Mesenchymal stem cell (in vitro differentiated cells and primary cell): ENCODE results near the gene KCTD19.

Experiments
- DNase-seq: peaks from one replicate; pipeline ENCODE4 v3.0.0-alpha.2; 2013
- H2AFZ ChIP-seq: one replicate; pipeline ENCODE4 v1.6.1; 2013; ENCODE audit warnings: low read depth, mild to moderate bottlenecking, control low read depth, inconsistent platforms, low read length, moderate library complexity
- H2AK5ac ChIP-seq: 2 replicates; pipeline ENCODE4 v1.6.1; 2013; ENCODE audit warnings: low read length, moderate library complexity, mild to moderate bottlenecking, inconsistent platforms; ENCODE audit not compliant: severe bottlenecking
- H2BK120ac ChIP-seq: one replicate; pipeline ENCODE4 v1.6.1; 2013; ENCODE audit warnings: low read depth, mild to moderate bottlenecking, inconsistent platforms, low read length, moderate library complexity
- H2BK12ac ChIP-seq, 2 experiments: one replicate each; pipeline ENCODE4 v1.6.1; 2013; ENCODE audit warnings: inconsistent platforms in 2 of 2, low read length in 2 of 2, mild to moderate bottlenecking in 2 of 2, moderate library complexity in 2 of 2, control low read depth in 1 of 2
- H2BK15ac ChIP-seq: one replicate; pipeline ENCODE4 v1.6.1; 2013; ENCODE audit warnings: mild to moderate bottlenecking, low read depth, inconsistent platforms; ENCODE audit not compliant: poor library complexity, severe bottlenecking
- H2BK5ac ChIP-seq: 2 replicates; pipeline ENCODE4 v1.6.1; 2013; ENCODE audit warnings: low read depth, mild to moderate bottlenecking, low read length, control low read depth, inconsistent platforms; ENCODE audit not compliant: poor library complexity, severe bottlenecking
- H3K14ac ChIP-seq, 2 experiments: one replicate each; pipeline ENCODE4 v1.6.1; 2013; ENCODE audit warnings: inconsistent platforms in 2 of 2, low read length in 2 of 2, control low read depth in 1 of 2, mild to moderate bottlenecking in 1 of 2, moderate library complexity in 1 of 2
- H3K18ac ChIP-seq, 2 experiments: one replicate each; pipeline ENCODE4 v1.6.1; 2013; ENCODE audit warnings: inconsistent platforms in 2 of 2, low read length in 2 of 2, control low read depth in 1 of 2, low read depth in 1 of 2, mild to moderate bottlenecking in 1 of 2
- H3K23ac ChIP-seq, 2 experiments: one replicate each; pipeline ENCODE4 v1.6.1; 2013; ENCODE audit warnings: inconsistent platforms in 2 of 2, low read length in 2 of 2, mild to moderate bottlenecking in 2 of 2, moderate library complexity in 2 of 2, control low read depth in 1 of 2
- H3K27ac ChIP-seq: 2 replicates; pipeline ENCODE4 v1.5.1; 2013; ENCODE audit warnings: mild to moderate bottlenecking, moderate library complexity, low read length, control low read depth, inconsistent platforms; ENCODE audit not compliant: poor library complexity, severe bottlenecking
- H3K27me3 ChIP-seq, 2 experiments: 2 replicates each; pipeline versions ENCODE4 v1.6.1 to v1.7.0; 2013; ENCODE audit warnings: low read length in 2 of 2, mild to moderate bottlenecking in 2 of 2, moderate library complexity in 2 of 2, control low read depth in 1 of 2, inconsistent platforms in 1 of 2; ENCODE audit not compliant: control insufficient read depth in 1 of 2, insufficient read depth in 1 of 2
- H3K36me3 ChIP-seq, 2 experiments: 2 replicates each; pipeline versions ENCODE4 v1.6.1 to v1.7.0; 2013; ENCODE audit warnings: low read length in 2 of 2, control low read depth in 1 of 2, inconsistent platforms in 1 of 2, low read depth in 1 of 2, mild to moderate bottlenecking in 1 of 2; ENCODE audit not compliant: insufficient read depth in 2 of 2, control insufficient read depth in 1 of 2
- H3K4ac ChIP-seq, 2 experiments: one replicate each; pipeline ENCODE4 v1.6.1; 2013; ENCODE audit warnings: inconsistent platforms in 2 of 2, low read length in 2 of 2, mild to moderate bottlenecking in 2 of 2, moderate library complexity in 2 of 2, control low read depth in 1 of 2, low read depth in 1 of 2
- H3K4me1 ChIP-seq: 2 replicates; pipeline ENCODE4 v1.6.1; 2013; ENCODE audit warnings: low read depth, low read length, control low read depth; ENCODE audit not compliant: control insufficient read depth, insufficient read depth
- H3K4me2 ChIP-seq: 2 replicates; pipeline ENCODE4 v1.6.1; 2013; ENCODE audit warnings: low read length, mild to moderate bottlenecking, inconsistent platforms; ENCODE audit not compliant: poor library complexity, severe bottlenecking
- H3K4me3 ChIP-seq, 2 experiments: 2 replicates each; pipeline versions ENCODE4 v1.5.1 to v1.7.0; 2013; ENCODE audit warnings: low read length in 2 of 2, mild to moderate bottlenecking in 2 of 2, control low read depth in 1 of 2, low read depth in 1 of 2; ENCODE audit not compliant: insufficient read depth in 1 of 2
- H3K79me1 ChIP-seq: replicated peaks from 2 replicates; pipeline ENCODE4 v1.6.1; 2013; ENCODE audit warnings: mild to moderate bottlenecking, control low read depth, low read length, inconsistent platforms; ENCODE audit not compliant: poor library complexity, severe bottlenecking
- H3K9ac ChIP-seq: 2 replicates; pipeline ENCODE4 v1.7.0; 2013; ENCODE audit warnings: mild to moderate bottlenecking, low read length, moderate library complexity
- H3K9me3 ChIP-seq: 2 replicates; pipeline ENCODE4 v1.7.0; 2013; ENCODE audit warnings: mild to moderate bottlenecking, low read length; ENCODE audit not compliant: control insufficient read depth
- H4K8ac ChIP-seq: one replicate; pipeline ENCODE4 v1.6.1; 2013; ENCODE audit warnings: inconsistent platforms, mild to moderate bottlenecking, low read length, moderate library complexity
- H4K91ac ChIP-seq: one replicate; pipeline ENCODE4 v1.6.1; 2013; ENCODE audit warnings: mild to moderate bottlenecking, low read length, inconsistent platforms
- WGBS: methylation state at CpG from one replicate; pipeline ENCODE4 v1.1.7; 2013; ENCODE audit warnings: mixed read lengths; 5-methylcytosine and 5-hydroxymethylcytosine counted together

Gene KCTD19

GRCh38 chr16:67284699-67285646 is 41.6 kb downstream of the KCTD19 start:
- H2BK5ac ChIP-seq = no peak overlapping the region
- no peak overlapping the region for H3K18ac ChIP-seq
- H3K4me2 ChIP-seq = no peak overlapping the region
- no peak overlapping the region for H2AFZ ChIP-seq
- no peak overlapping the region for H3K9ac ChIP-seq
- H3K23ac ChIP-seq = no peak overlapping the region
- H2BK12ac ChIP-seq = peak overlapping the region in 1 of 2 experiments; percentile 15
- DNase-seq = peak; percentile 49
- no peak overlapping the region for H3K14ac ChIP-seq
- H3K79me1 ChIP-seq = no peaks in the 10 kb centered on the region
- peaks cover 31 to 99% of the 10 kb centered on the region in 2 experiments for H3K36me3 ChIP-seq
- no peak overlapping the region for H4K8ac ChIP-seq
- no peak overlapping the region for H3K4ac ChIP-seq
- no peak overlapping the region for H2AK5ac ChIP-seq
- peaks cover 22% of the 10 kb centered on the region for H3K4me1 ChIP-seq
- no peak overlapping the region for H2BK15ac ChIP-seq
- no peak overlapping the region for H3K27ac ChIP-seq
- H3K4me3 ChIP-seq = no peak overlapping the region
- H2BK120ac ChIP-seq = no peak overlapping the region
- H3K27me3 ChIP-seq = no peaks in the 10 kb centered on the region
- H4K91ac ChIP-seq = peak overlapping the region; percentile 47
- WGBS = 79% methylated on average over 34 of the region's 34 CpGs
- H3K9me3 ChIP-seq = no peaks in the 10 kb centered on the region

- Histone ChIP-seq H3K4me3 (no peak overlapping the region), H3K27ac (no peak overlapping the region), H3K18ac (peak overlapping the region in 1 of 2 experiments; percentile 11), H2BK12ac (no peak overlapping the region), H4K8ac (no peak overlapping the region), H4K91ac (no peak overlapping the region), H3K4me2 (no peak overlapping the region), H3K36me3 (peaks cover 31 to 93% of the 10 kb centered on the region in 2 experiments), H3K79me1 (no peaks in the 10 kb centered on the region), H2BK5ac (no peak overlapping the region), H3K4me1 (peaks cover 29% of the 10 kb centered on the region), H3K14ac (no peak overlapping the region), H2AK5ac (no peak overlapping the region), H3K4ac (no peak overlapping the region), H3K9ac (no peak overlapping the region), H2BK120ac (no peak overlapping the region), H2BK15ac (no peak overlapping the region), H3K27me3 (no peaks in the 10 kb centered on the region), H2AFZ (no peak overlapping the region), H3K23ac (no peak overlapping the region), H3K9me3 (no peaks in the 10 kb centered on the region)
- no peak for DNase-seq
- WGBS = 95% methylated on average over 21 of the region's 21 CpGs
These were observed 42.5 kb downstream of the KCTD19 start for GRCh38 chr16:67283826-67284555.

- Histone ChIP-seq H4K91ac (no peak overlapping the region), H3K18ac (no peak overlapping the region), H3K4me3 (no peak overlapping the region), H3K27ac (no peak overlapping the region), H3K14ac (no peak overlapping the region), H2BK5ac (no peak overlapping the region), H2AK5ac (no peak overlapping the region), H3K4me1 (peaks cover 37% of the 10 kb centered on the region), H2BK12ac (no peak overlapping the region), H3K27me3 (no peaks in the 10 kb centered on the region), H3K79me1 (no peaks in the 10 kb centered on the region), H2AFZ (no peak overlapping the region), H3K36me3 (peaks cover 28 to 86% of the 10 kb centered on the region in 2 experiments), H2BK15ac (no peak overlapping the region), H3K4ac (no peak overlapping the region), H3K23ac (no peak overlapping the region), H3K4me2 (no peak overlapping the region), H3K9ac (no peak overlapping the region), H3K9me3 (no peaks in the 10 kb centered on the region), H2BK120ac (no peak overlapping the region), H4K8ac (no peak overlapping the region)
- WGBS = 89% methylated on average over 7 of the region's 7 CpGs
- peak; percentile 48 for DNase-seq
These were observed 43.3 kb downstream of the KCTD19 start for GRCh38 chr16:67283039-67283825.
